Right renal cortex interstitium (tissue), 3 donors: ENCODE results near the gene SLC38A10. TPM values are rescaled to one million over a fixed set of nuclear protein-coding genes. Genes with fewer than 3 reads are reported as not detected.

Experiments used
- DNase-seq, 3 donors: peaks; one replicate each; pipeline ENCODE4 v3.0.0-alpha.2; 2013; ENCODE audit warnings: low read depth in 3 of 3, low spot score in 2 of 3
- polyA plus RNA-seq, 3 donors: library from polyadenylated mRNA; unstranded; fragments of 120-200 nt; gene quantifications; one replicate each; pipeline ENCODE4 v1.2.1, GENCODE V29; 2013; ENCODE audit not compliant: insufficient read length in 3 of 3

The SLC38A10 gene
- polyA plus RNA-seq, 3 donors, result 45.1 to 55.0 (median 46.6) TPM

- DNase-seq, result no peak
Measured at GRCh38 chr17:81301195-81302144, 6.4 kb upstream of the SLC38A10 start.

GRCh38 chr17:81300586-81301155 is 5.6 kb upstream of the SLC38A10 start:
- no peak for DNase-seq

- no peak for DNase-seq
Measured at GRCh38 chr17:81299846-81300585, 4.9 kb upstream of the SLC38A10 start.

- DNase-seq, result no peak
Measured at GRCh38 chr17:81298991-81299738, 4.1 kb upstream of the SLC38A10 start.

GRCh38 chr17:81298325-81298990 is 3.4 kb upstream of the SLC38A10 start:
- DNase-seq, result no peak

- no peak for DNase-seq
Measured at GRCh38 chr17:81295676-81296381, 722 bp upstream of the SLC38A10 start.

GRCh38 chr17:81294512-81295030 is 536 bp downstream of the SLC38A10 start:
- no peak for DNase-seq

GRCh38 chr17:81292450-81292849 is 2.7 kb downstream of the SLC38A10 start:
- no peak for DNase-seq

- no peak for DNase-seq
Measured at GRCh38 chr17:81291662-81292061, 3.4 kb downstream of the SLC38A10 start.

- DNase-seq, result no peak
Measured at GRCh38 chr17:81290230-81290629, 4.9 kb downstream of the SLC38A10 start.

GRCh38 chr17:81289627-81290026 is 5.5 kb downstream of the SLC38A10 start:
- no peak for DNase-seq

GRCh38 chr17:81288715-81289114 is 6.4 kb downstream of the SLC38A10 start:
- DNase-seq, result no peak

- DNase-seq, result no peak
Measured at GRCh38 chr17:81287741-81288430, 7.2 kb downstream of the SLC38A10 start.

GRCh38 chr17:81287152-81287551 is 8.0 kb downstream of the SLC38A10 start:
- no peak for DNase-seq

GRCh38 chr17:81286491-81287145 is 8.5 kb downstream of the SLC38A10 start:
- no peak for DNase-seq

GRCh38 chr17:81285894-81286293 is 9.2 kb downstream of the SLC38A10 start:
- DNase-seq, result no peak

GRCh38 chr17:81285179-81285878 is 9.8 kb downstream of the SLC38A10 start:
- no peak for DNase-seq

- DNase-seq, result no peak
Measured at GRCh38 chr17:81282876-81283275, 12.2 kb downstream of the SLC38A10 start.
